CD4-positive, alpha-beta T cell (primary cell): ENCODE data around the gene LBP. TPM values are rescaled to one million over a fixed set of nuclear protein-coding genes. Genes with fewer than 3 reads are reported as not detected.

Experiments
- ATAC-seq: fragments of 200-7000 bp; cut with Tn5 transposase; one replicate; pipeline ENCODE4 v1.10.0; 2022; ENCODE audit warnings: mild to moderate bottlenecking; ENCODE audit not compliant: poor library complexity
- CTCF ChIA-PET: fragments of 350-600 bp; sonication (Branson Sonifier 250); formaldehyde crosslinking; loops from one replicate; lab custom pipeline; 2021; ENCODE audit warnings: antibody characterized with exemption, inconsistent platforms; lab: Charles Lee
- POLR2A ChIA-PET: fragments of 350-600 bp; sonication (Branson Sonifier 250); formaldehyde crosslinking; loops from one replicate; lab custom pipeline; 2021; ENCODE audit warnings: antibody characterized with exemption, inconsistent platforms; lab: Charles Lee
- DNase-seq, 14 experiments: peaks; one replicate each; pipeline ENCODE4 v3.0.0-alpha.2; 2013 to 2020; ENCODE audit warnings: mixed read lengths in 2 of 14
- H3K27ac ChIP-seq, 2 donors: one replicate each; pipeline versions ENCODE4 v1.5.1 to v1.7.0; 2013; ENCODE audit warnings: low read length in 2 of 2, low read depth in 1 of 2, mild to moderate bottlenecking in 1 of 2
- H3K27me3 ChIP-seq, 2 experiments: 1 replicate in 1 of 2; 2 replicates in 1 of 2; pipeline versions ENCODE4 v1.6.1 to v1.7.0; 2013; ENCODE audit warnings: low read length in 2 of 2, control low read depth in 1 of 2, mild to moderate bottlenecking in 1 of 2, moderate library complexity in 1 of 2; ENCODE audit not compliant: insufficient read depth in 2 of 2, control insufficient read depth in 1 of 2
- H3K36me3 ChIP-seq: one replicate; pipeline ENCODE4 v1.6.1; 2013; ENCODE audit warnings: low read length, control low read depth; ENCODE audit not compliant: insufficient read depth
- H3K4me1 ChIP-seq: one replicate; pipeline ENCODE4 v1.6.1; 2013; ENCODE audit warnings: low read length, control low read depth; ENCODE audit not compliant: insufficient read depth
- H3K4me3 ChIP-seq: one replicate; pipeline ENCODE4 v1.5.1; 2013; ENCODE audit warnings: mild to moderate bottlenecking, low read length, moderate library complexity
- H3K9me3 ChIP-seq, 2 experiments: 1 replicate in 1 of 2; 2 replicates in 1 of 2; pipeline versions ENCODE4 v1.6.1 to v1.7.0; 2013; ENCODE audit warnings: low read length in 2 of 2, mild to moderate bottlenecking in 2 of 2, control low read depth in 1 of 2, moderate library complexity in 1 of 2; ENCODE audit not compliant: control insufficient read depth in 1 of 2, insufficient read depth in 1 of 2
- H3K27ac Mint-ChIP-seq: one replicate; pipeline ENCODE4 v1.8.0; 2020; ENCODE audit warnings: mixed read lengths
- H3K27me3 Mint-ChIP-seq: one replicate; pipeline ENCODE4 v1.8.0; 2021; ENCODE audit warnings: mixed read lengths
- H3K36me3 Mint-ChIP-seq: one replicate; pipeline ENCODE4 v1.8.0; 2021; ENCODE audit warnings: low read depth, mixed read lengths
- H3K4me1 Mint-ChIP-seq: one replicate; pipeline ENCODE4 v1.8.0; 2021; ENCODE audit warnings: low read depth, mixed read lengths
- H3K4me3 Mint-ChIP-seq: one replicate; pipeline ENCODE4 v1.8.0; 2020; ENCODE audit warnings: mild to moderate bottlenecking, mixed read lengths
- H3K9me3 Mint-ChIP-seq: one replicate; pipeline ENCODE4 v1.8.0; 2020; ENCODE audit warnings: mixed read lengths
- intact Hi-C, 2 experiments: fragments of 100-400 bp; cut with DNase I in 1 of 2; cut with micrococcal nuclease in 1 of 2; formaldehyde crosslinking; loops; one replicate each; pipeline versions ENCODE4 v1.15.1 to v1.9.0; 2023 to 2025; cut with DNase I, micrococcal nuclease
- total RNA-seq, 174 experiments: library from RNA in 2 of 174; stranded (reverse) in 2 of 174; gene quantifications; one replicate each; pipeline ENCODE4 v1.2.3 and lab custom pipeline; 2021 to 2026
- TF ChIP-seq, protein P1 (sequence below): fragments of 200-600 bp; IDR thresholded peaks from one replicate; pipeline ENCODE4 v1.8.0; 2022; ENCODE audit warnings: antibody characterized with exemption, mild to moderate bottlenecking

The LBP gene
- total RNA-seq, 2 experiments from 2014 or later = not detected

DNA sequence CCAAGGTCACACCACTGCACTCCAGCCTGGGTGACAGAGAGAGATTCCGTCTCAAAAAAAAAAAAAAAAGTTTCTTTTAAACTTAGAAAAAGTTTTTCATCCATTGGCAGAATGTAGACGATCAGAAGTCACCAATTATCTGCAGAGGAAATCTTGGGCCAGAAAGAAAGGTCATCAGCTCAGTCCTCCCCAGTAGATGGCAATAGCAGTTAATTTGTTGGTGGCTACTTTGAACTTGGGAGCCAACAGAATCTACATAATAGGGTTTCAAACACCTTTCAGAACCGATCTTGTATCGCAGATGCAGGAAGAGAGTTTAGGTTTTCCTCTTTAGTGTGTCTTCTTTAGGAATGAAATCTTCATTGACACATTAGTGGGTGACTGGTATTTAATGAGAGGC lies 41.7 kb downstream of the LBP start:
- CTCF ChIA-PET = no interaction called here
- no peaks in the 10 kb centered on the region for H3K36me3 Mint-ChIP-seq
- peaks cover 0 to 13% of the 10 kb centered on the region in 2 experiments for H3K9me3 ChIP-seq
- DNase-seq (no peak), ATAC-seq (no peak)
- peaks cover 25% of the 10 kb centered on the region for H3K27me3 Mint-ChIP-seq
- POLR2A ChIA-PET = no interaction called here
- no peaks in the 10 kb centered on the region for H3K36me3 ChIP-seq
- TF ChIP-seq, protein P1, sequence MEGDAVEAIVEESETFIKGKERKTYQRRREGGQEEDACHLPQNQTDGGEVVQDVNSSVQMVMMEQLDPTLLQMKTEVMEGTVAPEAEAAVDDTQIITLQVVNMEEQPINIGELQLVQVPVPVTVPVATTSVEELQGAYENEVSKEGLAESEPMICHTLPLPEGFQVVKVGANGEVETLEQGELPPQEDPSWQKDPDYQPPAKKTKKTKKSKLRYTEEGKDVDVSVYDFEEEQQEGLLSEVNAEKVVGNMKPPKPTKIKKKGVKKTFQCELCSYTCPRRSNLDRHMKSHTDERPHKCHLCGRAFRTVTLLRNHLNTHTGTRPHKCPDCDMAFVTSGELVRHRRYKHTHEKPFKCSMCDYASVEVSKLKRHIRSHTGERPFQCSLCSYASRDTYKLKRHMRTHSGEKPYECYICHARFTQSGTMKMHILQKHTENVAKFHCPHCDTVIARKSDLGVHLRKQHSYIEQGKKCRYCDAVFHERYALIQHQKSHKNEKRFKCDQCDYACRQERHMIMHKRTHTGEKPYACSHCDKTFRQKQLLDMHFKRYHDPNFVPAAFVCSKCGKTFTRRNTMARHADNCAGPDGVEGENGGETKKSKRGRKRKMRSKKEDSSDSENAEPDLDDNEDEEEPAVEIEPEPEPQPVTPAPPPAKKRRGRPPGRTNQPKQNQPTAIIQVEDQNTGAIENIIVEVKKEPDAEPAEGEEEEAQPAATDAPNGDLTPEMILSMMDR = no peak
- H3K27ac ChIP-seq = no peak overlapping the region
- no peaks in the 10 kb centered on the region for H3K4me1 ChIP-seq
- peaks cover 2 to 5% of the 10 kb centered on the region in 2 experiments for H3K27me3 ChIP-seq
- no peak overlapping the region for H3K27ac Mint-ChIP-seq
- H3K4me3 Mint-ChIP-seq = no peak overlapping the region
- no peaks in the 10 kb centered on the region for H3K4me1 Mint-ChIP-seq
- H3K9me3 Mint-ChIP-seq = no peaks in the 10 kb centered on the region
- H3K4me3 ChIP-seq = no peak overlapping the region
- intact Hi-C loops = no loop called here

DNA sequence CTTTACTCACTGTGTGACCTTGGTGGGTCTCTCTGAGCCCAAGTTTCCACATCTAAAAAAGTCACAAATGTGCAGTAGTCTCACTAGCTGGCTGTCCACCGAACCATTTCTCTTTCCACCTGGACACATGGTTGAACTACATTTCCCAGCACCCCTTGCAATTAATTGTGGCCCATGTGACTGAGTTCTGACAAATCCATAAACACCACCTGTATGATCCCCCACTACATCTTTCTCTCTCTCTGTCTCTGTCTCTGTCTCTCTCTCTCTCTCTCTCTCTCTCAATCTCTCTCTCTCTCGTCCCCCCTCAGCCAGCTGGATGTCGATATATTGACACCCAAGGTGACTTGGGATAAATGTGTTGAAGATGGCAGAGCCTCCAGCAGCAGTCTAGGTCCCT lies 46.1 kb downstream of the LBP start:
- CTCF ChIA-PET = no interaction called here
- TF ChIP-seq, protein P1 = no peak
- DNase-seq = no peak

DNA sequence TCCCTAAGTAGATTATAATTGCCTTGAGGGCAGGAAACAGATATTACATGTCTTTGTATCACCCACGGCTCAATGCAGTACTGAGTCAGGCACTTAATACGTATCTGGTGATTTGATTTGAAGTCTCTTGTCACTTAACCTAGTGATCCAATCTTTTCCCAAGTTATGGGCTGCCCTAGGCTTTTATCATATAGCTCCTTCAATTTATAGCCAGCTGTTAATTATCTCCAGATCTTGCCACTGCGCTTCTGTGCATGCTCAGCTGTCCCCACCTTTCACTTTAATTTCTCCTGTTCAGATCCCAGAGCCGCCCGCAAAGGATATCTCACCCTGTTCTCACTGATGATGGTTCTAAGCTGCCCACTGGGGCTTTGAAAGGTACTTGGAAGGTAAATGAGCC lies 47.0 kb downstream of the LBP start:
- no peak overlapping the region for H3K4me3 Mint-ChIP-seq
- no peaks in the 10 kb centered on the region for H3K36me3 Mint-ChIP-seq
- H3K9me3 Mint-ChIP-seq = no peaks in the 10 kb centered on the region
- Histone ChIP-seq H3K9me3 (peaks cover 0 to 13% of the 10 kb centered on the region in 2 experiments), H3K27me3 (no peaks in the 10 kb centered on the region), H3K4me3 (no peak overlapping the region), H3K36me3 (no peaks in the 10 kb centered on the region), H3K27ac (no peak overlapping the region), H3K4me1 (no peaks in the 10 kb centered on the region)
- ATAC-seq (no peak), DNase-seq (no peak)
- intact Hi-C loops = no loop called here
- no peaks in the 10 kb centered on the region for H3K27me3 Mint-ChIP-seq
- no peak overlapping the region for H3K27ac Mint-ChIP-seq
- TF ChIP-seq, protein P1 = no peak
- ChIA-PET POLR2A (no interaction called here), CTCF (no interaction called here)
- no peaks in the 10 kb centered on the region for H3K4me1 Mint-ChIP-seq

More for the DNA sequence above, 46.1 kb downstream of the LBP start:
- no peaks in the 10 kb centered on the region for H3K27me3 ChIP-seq
- Mint-ChIP-seq H3K27ac (no peak overlapping the region), H3K9me3 (no peaks in the 10 kb centered on the region), H3K4me1 (no peaks in the 10 kb centered on the region), H3K36me3 (no peaks in the 10 kb centered on the region), H3K27me3 (no peaks in the 10 kb centered on the region), H3K4me3 (no peak overlapping the region)
- POLR2A ChIA-PET = no interaction called here
- peaks cover 0 to 13% of the 10 kb centered on the region in 2 experiments for H3K9me3 ChIP-seq
- no peaks in the 10 kb centered on the region for H3K36me3 ChIP-seq
- no peak overlapping the region for H3K4me3 ChIP-seq
- intact Hi-C loops = no loop called here
- no peak for ATAC-seq
- H3K27ac ChIP-seq = no peak overlapping the region
- no peaks in the 10 kb centered on the region for H3K4me1 ChIP-seq
